Fibroblast of pulmonary artery (primary cell): ENCODE results near the gene RRBP1.
A peak's percentile ranks its signal among the peaks of the same experiment; 100 is the strongest.

ENCODE experiments used
- DNase-seq: peaks from one replicate; pipeline ENCODE4 v3.0.0-alpha.2; 2010; ENCODE audit warnings: low read depth
- H3K4me3 ChIP-seq: replicated peaks from 2 replicates; pipeline ENCODE4 v1.5.1; 2011; ENCODE audit warnings: low read depth, mild to moderate bottlenecking, control low read depth, low read length, moderate library complexity
- CTCF ChIP-seq: IDR thresholded peaks from 2 replicates; pipeline ENCODE4 v1.5.1; 2011; ENCODE audit warnings: mild to moderate bottlenecking, control low read depth, low read length, inconsistent platforms; ENCODE audit errors: missing control alignments

Gene RRBP1

GRCh38 chr20:17683218-17684076, 1.4 kb upstream of the RRBP1 start:
- no peak for TF ChIP-seq CTCF

GRCh38 chr20:17682889-17683198, 802 bp upstream of the RRBP1 start:
- peak overlapping the region; percentile 59 for H3K4me3 ChIP-seq
- DNase-seq: no peak
- no peak for TF ChIP-seq CTCF

More at GRCh38 chr20:17683218-17684076, 1.4 kb upstream of the RRBP1 start:
- no peak overlapping the region for H3K4me3 ChIP-seq
- DNase-seq: no peak

GRCh38 chr20:17681726-17682102, 328 bp downstream of the RRBP1 start:
- no peak for DNase-seq
- peak overlapping the region; percentile 84 for H3K4me3 ChIP-seq
- no peak for TF ChIP-seq CTCF

- H3K4me3 ChIP-seq: peak overlapping the region; percentile 84
- TF ChIP-seq CTCF: peak; percentile 23
- DNase-seq: peak; percentile 74
These were observed 961 bp downstream of the RRBP1 start for GRCh38 chr20:17680836-17681725.

GRCh38 chr20:17679941-17680835, 1.9 kb downstream of the RRBP1 start:
- peak overlapping the region; percentile 84 for H3K4me3 ChIP-seq
- TF ChIP-seq CTCF: no peak
- DNase-seq: peak; percentile 84

GRCh38 chr20:17678886-17679285, 3.2 kb downstream of the RRBP1 start:
- TF ChIP-seq CTCF: no peak
- no peak overlapping the region for H3K4me3 ChIP-seq
- no peak for DNase-seq
